ENCODE data around the gene INTS2. TPM values are rescaled to one million over a fixed set of nuclear protein-coding genes. Genes with fewer than 3 reads are reported as not detected.
A peak's percentile ranks its signal among the peaks of the same experiment; 100 is the strongest.
"Not testable (repeated sequence)": the region's sequence is repeated elsewhere in the genome, so short reads cannot be mapped to it uniquely, and the experiment has no call there.

The INTS2 gene
- polyA plus RNA-seq, 1 donor: 10.5 TPM

- no peak for DNase-seq
These were observed 79.5 kb downstream of the INTS2 start for GRCh38 chr17:61848247-61848646.

GRCh38 chr17:61847659-61848058 is 80.1 kb downstream of the INTS2 start:
- no peak for DNase-seq

GRCh38 chr17:61846761-61847375 is 80.9 kb downstream of the INTS2 start:
- no peak for DNase-seq

GRCh38 chr17:61846088-61846487 is 81.7 kb downstream of the INTS2 start:
- no peak for DNase-seq

GRCh38 chr17:61843435-61843834 is 84.3 kb downstream of the INTS2 start:
- DNase-seq: no peak

GRCh38 chr17:61842899-61843298 is 84.9 kb downstream of the INTS2 start:
- DNase-seq: no peak

GRCh38 chr17:61839300-61839786 is 88.4 kb downstream of the INTS2 start:
- DNase-seq: no peak

GRCh38 chr17:61837175-61838051 is 90.4 kb downstream of the INTS2 start:
- peak; percentile 68 for DNase-seq

GRCh38 chr17:61836266-61837174 is 91.3 kb downstream of the INTS2 start:
- DNase-seq: no peak

- DNase-seq: no peak
These were observed 92.2 kb downstream of the INTS2 start for GRCh38 chr17:61835606-61836005.

- DNase-seq: no peak
These were observed 93.2 kb downstream of the INTS2 start for GRCh38 chr17:61834610-61835009.

- DNase-seq: no peak
These were observed 94.1 kb downstream of the INTS2 start for GRCh38 chr17:61833536-61834193.

GRCh38 chr17:61832463-61832862 is 95.3 kb downstream of the INTS2 start:
- DNase-seq: no peak

GRCh38 chr17:61831099-61831498 is 96.7 kb downstream of the INTS2 start:
- no peak for DNase-seq

GRCh38 chr17:61828694-61829093 is 99.1 kb downstream of the INTS2 start:
- DNase-seq: no peak

- DNase-seq: no peak
These were observed 100.0 kb downstream of the INTS2 start for GRCh38 chr17:61827649-61828395.

GRCh38 chr17:61826866-61827265 is 100.9 kb downstream of the INTS2 start:
- DNase-seq: not testable (repeated sequence)

GRCh38 chr17:61826198-61826597 is 101.6 kb downstream of the INTS2 start:
- DNase-seq: not testable (repeated sequence)

- DNase-seq: no peak
These were observed 102.2 kb downstream of the INTS2 start for GRCh38 chr17:61825448-61826137.
